Right hindlimb (tissue), 1 donor: ENCODE data around the gene CDKN1B.

ENCODE experiments used
- DNase-seq: peaks from one replicate; pipeline ENCODE4 v3.0.0-alpha.2; 2018

The CDKN1B gene

GRCh38 chr12:12770262-12770661, 53.1 kb downstream of the CDKN1B start:
- no peak for DNase-seq
